ENCODE data around the gene NEUROD2.

DNA sequence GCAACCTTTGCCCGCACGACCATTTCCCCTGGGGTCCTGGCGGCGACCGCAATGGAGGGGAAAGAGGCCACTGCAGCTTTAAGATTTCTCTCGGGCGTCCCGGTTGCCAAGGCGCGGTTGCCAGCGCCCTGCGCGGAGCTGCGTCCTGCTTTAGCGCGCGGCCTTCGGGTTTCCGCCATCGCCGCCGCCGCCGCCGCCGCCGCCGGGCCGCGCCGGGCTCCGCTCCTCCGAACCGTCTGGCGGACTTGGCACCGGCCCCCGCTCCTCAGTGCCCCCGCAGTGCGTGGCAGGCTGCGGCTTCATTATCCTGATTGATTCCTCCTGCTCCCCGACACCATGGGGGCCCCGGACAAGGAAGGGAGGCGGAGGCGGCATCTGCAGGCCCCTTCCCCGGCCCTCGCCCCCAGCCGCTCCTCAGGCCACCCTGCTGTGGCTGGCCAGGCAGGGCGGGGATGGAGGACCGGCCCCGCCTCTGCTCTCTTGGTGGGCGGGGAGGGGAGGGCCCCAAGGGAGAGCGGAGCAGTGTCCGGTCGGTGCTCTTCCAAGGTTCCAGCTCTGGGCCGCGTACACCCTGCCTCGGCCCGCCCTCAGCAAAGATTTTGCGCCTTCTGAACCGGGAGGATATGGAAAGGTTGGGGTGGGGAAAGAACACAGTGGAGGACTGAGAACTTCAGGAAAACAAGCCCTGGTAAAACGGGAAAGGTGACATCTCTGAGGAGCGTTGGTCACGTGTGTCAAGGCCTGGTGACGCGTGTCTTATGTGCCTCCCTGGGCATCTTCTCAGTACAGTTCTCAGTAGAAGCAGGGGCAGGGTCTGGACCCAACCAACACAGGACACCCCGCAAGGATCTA lies 34.0 kb downstream of the NEUROD2 start:
- TF ChIP-seq, protein P1, sequence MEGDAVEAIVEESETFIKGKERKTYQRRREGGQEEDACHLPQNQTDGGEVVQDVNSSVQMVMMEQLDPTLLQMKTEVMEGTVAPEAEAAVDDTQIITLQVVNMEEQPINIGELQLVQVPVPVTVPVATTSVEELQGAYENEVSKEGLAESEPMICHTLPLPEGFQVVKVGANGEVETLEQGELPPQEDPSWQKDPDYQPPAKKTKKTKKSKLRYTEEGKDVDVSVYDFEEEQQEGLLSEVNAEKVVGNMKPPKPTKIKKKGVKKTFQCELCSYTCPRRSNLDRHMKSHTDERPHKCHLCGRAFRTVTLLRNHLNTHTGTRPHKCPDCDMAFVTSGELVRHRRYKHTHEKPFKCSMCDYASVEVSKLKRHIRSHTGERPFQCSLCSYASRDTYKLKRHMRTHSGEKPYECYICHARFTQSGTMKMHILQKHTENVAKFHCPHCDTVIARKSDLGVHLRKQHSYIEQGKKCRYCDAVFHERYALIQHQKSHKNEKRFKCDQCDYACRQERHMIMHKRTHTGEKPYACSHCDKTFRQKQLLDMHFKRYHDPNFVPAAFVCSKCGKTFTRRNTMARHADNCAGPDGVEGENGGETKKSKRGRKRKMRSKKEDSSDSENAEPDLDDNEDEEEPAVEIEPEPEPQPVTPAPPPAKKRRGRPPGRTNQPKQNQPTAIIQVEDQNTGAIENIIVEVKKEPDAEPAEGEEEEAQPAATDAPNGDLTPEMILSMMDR (IDR thresholded peaks at IDR 0.05; ENCODE audit: low read length): no peak
- TF ChIP-seq EZH2 (optimal IDR thresholded peaks at IDR 0.05; ENCODE audit: low read depth, low read length) (no peak), EZH2phosphoT487 (IDR thresholded peaks at IDR 0.05; ENCODE audit: low read length) (no peak)

Measured in MM.1S (cell line).